SK-N-SH (cell line): Measurements from ENCODE around the gene SLC25A2. TPM values are rescaled to one million over a fixed set of nuclear protein-coding genes. Genes with fewer than 3 reads are reported as not detected.

ENCODE experiments used
- CTCF ChIA-PET: fragments of 300-600, 350-600 bp; formaldehyde crosslinking; extraction: SDS; loops from one replicate; lab custom pipeline; 2021; lab: Yijun Ruan, JAX
- POLR2A ChIA-PET: fragments of 350-600 bp; sonication (Branson Sonifier 250); formaldehyde crosslinking; extraction: SDS; loops from one replicate; lab custom pipeline; 2020; ENCODE audit warnings: antibody characterized with exemption, inconsistent platforms; lab: Yijun Ruan, JAX
- DNase-seq: peaks from one replicate; pipeline ENCODE4 v3.0.0; 2012
- H2AFZ ChIP-seq: fragments of 200-600 bp; sonication (generic); 2 replicates; pipeline ENCODE4 v1.8.1; 2016; ENCODE audit warnings: antibody characterized with exemption, mild to moderate bottlenecking, low read depth
- H3F3A ChIP-seq: fragments of 200-600 bp; sonication (generic); replicated peaks from 2 replicates; pipeline ENCODE3; 2016; ENCODE audit warnings: antibody characterized with exemption, mild to moderate bottlenecking; ENCODE audit not compliant: insufficient read depth
- H3K27ac ChIP-seq, 2 experiments: fragments of 200-500 bp in 1 of 2; fragments of 200-600 bp in 1 of 2; sonication (Bioruptor generic) in 1 of 2; sonication (generic), shearing (Covaris generic) in 1 of 2; 2 replicates each; pipeline versions ENCODE4 v1.5.1 to v1.6.1; 2014 to 2016; ENCODE audit warnings: low read depth in 2 of 2, inconsistent platforms in 1 of 2, low read length in 1 of 2, mild to moderate bottlenecking in 1 of 2, mixed read lengths in 1 of 2
- H3K27me3 ChIP-seq: fragments of 200-600 bp; sonication (generic), shearing (Covaris generic); 2 replicates; pipeline ENCODE4 v1.6.1; 2016; ENCODE audit warnings: mixed run types; ENCODE audit not compliant: insufficient read depth
- H3K36me3 ChIP-seq, 2 experiments: fragments of 200-500 bp in 1 of 2; fragments of 200-600 bp in 1 of 2; sonication (Bioruptor generic) in 1 of 2; sonication (generic) in 1 of 2; replicated peaks in 1 of 2; 2 replicates each; pipeline versions ENCODE3 to v1.5.1; 2014 to 2016; ENCODE audit warnings: low read length in 1 of 2, mild to moderate bottlenecking in 1 of 2; ENCODE audit not compliant: insufficient read depth in 2 of 2, control insufficient read depth in 1 of 2
- H3K4me1 ChIP-seq, 2 experiments: fragments of 200-500 bp in 1 of 2; fragments of 200-600 bp in 1 of 2; sonication (Bioruptor generic) in 1 of 2; sonication (generic), shearing (Covaris generic) in 1 of 2; 2 replicates each; pipeline versions ENCODE4 v1.5.1 to v1.6.1; 2014 to 2016; ENCODE audit warnings: low read depth in 1 of 2, low read length in 1 of 2, mixed run types in 1 of 2; ENCODE audit not compliant: insufficient read depth in 2 of 2, control insufficient read depth in 1 of 2
- H3K4me2 ChIP-seq: fragments of 200-600 bp; sonication (generic), shearing (Covaris generic); 2 replicates; pipeline ENCODE4 v1.6.1; 2017; ENCODE audit warnings: mixed run types
- H3K4me3 ChIP-seq, 2 experiments: fragments of 200-500 bp in 1 of 2; fragments of 200-600 bp in 1 of 2; sonication (Bioruptor generic) in 1 of 2; sonication (generic), shearing (Covaris generic) in 1 of 2; 2 replicates each; pipeline versions ENCODE4 v1.5.1 to v1.8.1; 2014 to 2016; ENCODE audit warnings: low read depth in 2 of 2, inconsistent platforms in 1 of 2, low read length in 1 of 2, mild to moderate bottlenecking in 1 of 2, mixed read lengths in 1 of 2, moderate library complexity in 1 of 2
- H3K79me2 ChIP-seq: fragments of 200-600 bp; sonication (generic); 2 replicates; pipeline ENCODE4 v1.8.1; 2017; ENCODE audit warnings: mild to moderate bottlenecking; ENCODE audit not compliant: insufficient read depth
- H3K9ac ChIP-seq: fragments of 200-600 bp; sonication (generic); 2 replicates; pipeline ENCODE4 v1.6.1; 2017; ENCODE audit warnings: mixed run types
- H3K9me2 ChIP-seq: fragments of 200-600 bp; sonication (generic); 2 replicates; pipeline ENCODE4 v1.6.1; 2017; ENCODE audit warnings: mixed run types
- H3K9me3 ChIP-seq: fragments of 200-600 bp; sonication (generic); 2 replicates; pipeline ENCODE4 v1.6.1; 2017; ENCODE audit warnings: mixed run types, mild to moderate bottlenecking, moderate library complexity
- H4K20me1 ChIP-seq: fragments of 200-600 bp; sonication (generic); 2 replicates; pipeline ENCODE4 v1.6.1; 2017; ENCODE audit warnings: mild to moderate bottlenecking, mixed run types; ENCODE audit not compliant: insufficient read depth
- CTCF ChIP-seq: fragments of 200-600 bp; sonication (generic); IDR thresholded peaks from 2 replicates; pipeline ENCODE4 v1.6.1; 2017; ENCODE audit warnings: antibody characterized with exemption, mild to moderate bottlenecking, moderate library complexity
- ELF1 ChIP-seq: IDR thresholded peaks from 2 replicates; pipeline ENCODE4 v1.4.0; 2012
- EP300 ChIP-seq, 2 experiments: IDR thresholded peaks; 2 replicates each; pipeline versions ENCODE4 v1.4.0 to v1.6.1; 2012; ENCODE audit warnings: borderline replicate concordance in 1 of 2, low read depth in 1 of 2, low read length in 1 of 2
- EZH2phosphoT487 ChIP-seq: fragments of 200-600 bp; sonication (generic); IDR thresholded peaks from 2 replicates; pipeline ENCODE4 v1.6.1; 2017; ENCODE audit warnings: low read depth, mixed run types, mild to moderate bottlenecking, antibody characterized with exemption, moderate library complexity, borderline replicate concordance
- FOXM1 ChIP-seq: IDR thresholded peaks from 2 replicates; pipeline ENCODE4 v1.4.0; 2012; ENCODE audit warnings: low read depth, mild to moderate bottlenecking
- MXI1 ChIP-seq: IDR thresholded peaks from 2 replicates; pipeline ENCODE4 v1.6.1; 2012; ENCODE audit warnings: mild to moderate bottlenecking, low read depth, low read length, improper control_type of control experiment
- NFIC ChIP-seq: IDR thresholded peaks from 2 replicates; pipeline ENCODE4 v1.4.0; 2012; ENCODE audit warnings: borderline replicate concordance
- POLR2AphosphoS5 ChIP-seq: IDR thresholded peaks from 2 replicates; pipeline ENCODE4 v1.6.1; 2012; ENCODE audit warnings: low read depth, low read length
- RAD21 ChIP-seq: IDR thresholded peaks from 2 replicates; pipeline ENCODE4 v1.6.1; 2012; ENCODE audit warnings: mild to moderate bottlenecking, low read length
- RCOR1 ChIP-seq: fragments of 150-350 bp; IDR thresholded peaks from 2 replicates; pipeline ENCODE4 v1.6.1; 2017; ENCODE audit warnings: antibody characterized with exemption, low read length
- REST ChIP-seq: IDR thresholded peaks from 2 replicates; pipeline ENCODE4 v1.6.1; 2012; ENCODE audit warnings: mild to moderate bottlenecking, low read depth, low read length, moderate library complexity
- RXRA ChIP-seq: IDR thresholded peaks from 2 replicates; pipeline ENCODE4 v1.4.0; 2012; ENCODE audit warnings: low read depth, mild to moderate bottlenecking, borderline replicate concordance
- TCF12 ChIP-seq: IDR thresholded peaks from 2 replicates; pipeline ENCODE4 v1.4.0; 2012
- TEAD4 ChIP-seq: IDR thresholded peaks from 2 replicates; pipeline ENCODE4 v1.4.0; 2012; ENCODE audit warnings: mild to moderate bottlenecking, borderline replicate concordance; ENCODE audit not compliant: insufficient read depth
- USF2 ChIP-seq: fragments of 150-350 bp; IDR thresholded peaks from 2 replicates; pipeline ENCODE4 v1.6.1; 2017; ENCODE audit warnings: antibody characterized with exemption, low read length, low read depth, borderline replicate concordance
- YY1 ChIP-seq: IDR thresholded peaks from 2 replicates; pipeline ENCODE4 v1.4.0; 2012; ENCODE audit warnings: low read depth, mild to moderate bottlenecking
- WGBS: methylation state at CpG from one replicate; pipeline ENCODE4 v1.1.6; 2017; ENCODE audit warnings: low lambda C conversion rate; 5-methylcytosine and 5-hydroxymethylcytosine counted together
- polyA plus RNA-seq, 3 experiments: library from polyadenylated mRNA; depleted of rRNA; stranded (reverse); fragments of >200 nt; gene quantifications; 2 replicates each; pipeline ENCODE4 v1.2.3, GENCODE V29; 2012
- TF ChIP-seq, protein P1 (sequence below): fragments of 150-350 bp; IDR thresholded peaks from 2 replicates; pipeline ENCODE4 v1.6.1; 2016; ENCODE audit warnings: mild to moderate bottlenecking, low read depth, low read length
- TF ChIP-seq, protein P2 (sequence below): IDR thresholded peaks from 2 replicates; pipeline ENCODE4 v1.4.0; 2012; ENCODE audit warnings: low read depth, borderline replicate concordance
- TF ChIP-seq, protein P3 (sequence below): IDR thresholded peaks from 2 replicates; pipeline ENCODE4 v1.4.0; 2012; ENCODE audit warnings: low read depth, borderline replicate concordance

The SLC25A2 gene
- polyA plus RNA-seq, 1 of the 3 experiments (the other 2 are of a cell fraction) = not detected

GRCh38 chr5:141328231-141328630, 24.4 kb upstream of the SLC25A2 start:
- no peaks in the 10 kb centered on the region; a peak in 1 of 4 replicates for H3K4me1 ChIP-seq
- TF ChIP-seq FOXM1 (no peak), TEAD4 (no peak), USF2 (no peak), ELF1 (no peak), NFIC (no peak), REST (no peak), POLR2AphosphoS5 (no peak), TCF12 (no peak), RCOR1 (no peak), EP300 (IDR thresholded peaks at IDR 0.05; ENCODE audit: borderline replicate concordance in 1 of 2, low read depth in 1 of 2, low read length in 1 of 2) (no peak), EZH2phosphoT487 (no peak), RAD21 (no peak), RXRA (no peak), CTCF (no peak), YY1 (no peak), MXI1 (no peak)
- TF ChIP-seq, protein P1, sequence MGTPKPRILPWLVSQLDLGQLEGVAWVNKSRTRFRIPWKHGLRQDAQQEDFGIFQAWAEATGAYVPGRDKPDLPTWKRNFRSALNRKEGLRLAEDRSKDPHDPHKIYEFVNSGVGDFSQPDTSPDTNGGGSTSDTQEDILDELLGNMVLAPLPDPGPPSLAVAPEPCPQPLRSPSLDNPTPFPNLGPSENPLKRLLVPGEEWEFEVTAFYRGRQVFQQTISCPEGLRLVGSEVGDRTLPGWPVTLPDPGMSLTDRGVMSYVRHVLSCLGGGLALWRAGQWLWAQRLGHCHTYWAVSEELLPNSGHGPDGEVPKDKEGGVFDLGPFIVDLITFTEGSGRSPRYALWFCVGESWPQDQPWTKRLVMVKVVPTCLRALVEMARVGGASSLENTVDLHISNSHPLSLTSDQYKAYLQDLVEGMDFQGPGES = no peak
- TF ChIP-seq, protein P2, sequence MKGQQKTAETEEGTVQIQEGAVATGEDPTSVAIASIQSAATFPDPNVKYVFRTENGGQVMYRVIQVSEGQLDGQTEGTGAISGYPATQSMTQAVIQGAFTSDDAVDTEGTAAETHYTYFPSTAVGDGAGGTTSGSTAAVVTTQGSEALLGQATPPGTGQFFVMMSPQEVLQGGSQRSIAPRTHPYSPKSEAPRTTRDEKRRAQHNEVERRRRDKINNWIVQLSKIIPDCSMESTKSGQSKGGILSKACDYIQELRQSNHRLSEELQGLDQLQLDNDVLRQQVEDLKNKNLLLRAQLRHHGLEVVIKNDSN = no peak
- TF ChIP-seq, protein P3, sequence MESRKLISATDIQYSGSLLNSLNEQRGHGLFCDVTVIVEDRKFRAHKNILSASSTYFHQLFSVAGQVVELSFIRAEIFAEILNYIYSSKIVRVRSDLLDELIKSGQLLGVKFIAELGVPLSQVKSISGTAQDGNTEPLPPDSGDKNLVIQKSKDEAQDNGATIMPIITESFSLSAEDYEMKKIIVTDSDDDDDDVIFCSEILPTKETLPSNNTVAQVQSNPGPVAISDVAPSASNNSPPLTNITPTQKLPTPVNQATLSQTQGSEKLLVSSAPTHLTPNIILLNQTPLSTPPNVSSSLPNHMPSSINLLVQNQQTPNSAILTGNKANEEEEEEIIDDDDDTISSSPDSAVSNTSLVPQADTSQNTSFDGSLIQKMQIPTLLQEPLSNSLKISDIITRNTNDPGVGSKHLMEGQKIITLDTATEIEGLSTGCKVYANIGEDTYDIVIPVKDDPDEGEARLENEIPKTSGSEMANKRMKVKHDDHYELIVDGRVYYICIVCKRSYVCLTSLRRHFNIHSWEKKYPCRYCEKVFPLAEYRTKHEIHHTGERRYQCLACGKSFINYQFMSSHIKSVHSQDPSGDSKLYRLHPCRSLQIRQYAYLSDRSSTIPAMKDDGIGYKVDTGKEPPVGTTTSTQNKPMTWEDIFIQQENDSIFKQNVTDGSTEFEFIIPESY = no peak
- ChIA-PET CTCF (interaction anchor here (0.5 to 5.6 kb wide), 8 partner anchors 8 to 287 kb away, joined by 3 to 34 read pairs (median 4); partner anchors contain the start of genes PCDHGA2, PCDHGA3, PCDHGB7 and TAF7), POLR2A (no interaction called here)
- H3K9me3 ChIP-seq = no peaks in the 10 kb centered on the region; the same call in 1 of the 2 replicates
- H3K4me3 ChIP-seq = no peak overlapping the region
- H4K20me1 ChIP-seq = no peaks in the 10 kb centered on the region
- H3K4me2 ChIP-seq = no peak overlapping the region
- no peaks in the 10 kb centered on the region for H3K79me2 ChIP-seq
- DNase-seq = no peak
- no peak overlapping the region for H2AFZ ChIP-seq
- no peak overlapping the region for H3K9ac ChIP-seq
- H3K27ac ChIP-seq = no peak overlapping the region
- 45% methylated on average over 5 of the region's 8 CpGs for WGBS
- peaks cover 0 to 3% of the 10 kb centered on the region in 2 experiments for H3K36me3 ChIP-seq
- no peaks in the 10 kb centered on the region for H3K27me3 ChIP-seq
- no peaks in the 10 kb centered on the region for H3K9me2 ChIP-seq
- H3F3A ChIP-seq = no peaks in the 10 kb centered on the region
